WERI-Rb-1 (cell line): Measurements from ENCODE around the gene EZH2.

ENCODE experiments used
- DNase-seq: peaks from one replicate; pipeline ENCODE4 v3.0.0-alpha.2; 2020
- H3K27ac ChIP-seq: fragments of 250-450 bp; sonication (Bioruptor Pico); 2 replicates; pipeline ENCODE4 v1.5.1; 2020; ENCODE audit warnings: mild to moderate bottlenecking, moderate library complexity
- H3K27me3 ChIP-seq: fragments of 250-450 bp; sonication (Bioruptor Pico); 2 replicates; pipeline ENCODE4 v1.5.1; 2021; ENCODE audit warnings: mild to moderate bottlenecking, low read depth, moderate library complexity; ENCODE audit not compliant: insufficient read depth, severe bottlenecking
- H3K36me3 ChIP-seq: fragments of 250-450 bp; sonication (Bioruptor Pico); 2 replicates; pipeline ENCODE4 v1.5.1; 2020; ENCODE audit warnings: mild to moderate bottlenecking, moderate library complexity
- H3K4me3 ChIP-seq: 2 replicates; pipeline ENCODE4 v1.5.1; 2011; ENCODE audit warnings: low read depth, mild to moderate bottlenecking, control low read depth, low read length
- H3K9me3 ChIP-seq: fragments of 250-450 bp; sonication (Bioruptor Pico); 2 replicates; pipeline ENCODE4 v1.5.1; 2021; ENCODE audit warnings: mild to moderate bottlenecking, moderate library complexity; ENCODE audit not compliant: severe bottlenecking
- TF ChIP-seq, protein P1 (sequence below): IDR thresholded peaks from 2 replicates; pipeline ENCODE4 v1.5.1; 2011; ENCODE audit warnings: low read depth, mild to moderate bottlenecking, control low read depth, inconsistent platforms, low read length

The EZH2 gene

DNA sequence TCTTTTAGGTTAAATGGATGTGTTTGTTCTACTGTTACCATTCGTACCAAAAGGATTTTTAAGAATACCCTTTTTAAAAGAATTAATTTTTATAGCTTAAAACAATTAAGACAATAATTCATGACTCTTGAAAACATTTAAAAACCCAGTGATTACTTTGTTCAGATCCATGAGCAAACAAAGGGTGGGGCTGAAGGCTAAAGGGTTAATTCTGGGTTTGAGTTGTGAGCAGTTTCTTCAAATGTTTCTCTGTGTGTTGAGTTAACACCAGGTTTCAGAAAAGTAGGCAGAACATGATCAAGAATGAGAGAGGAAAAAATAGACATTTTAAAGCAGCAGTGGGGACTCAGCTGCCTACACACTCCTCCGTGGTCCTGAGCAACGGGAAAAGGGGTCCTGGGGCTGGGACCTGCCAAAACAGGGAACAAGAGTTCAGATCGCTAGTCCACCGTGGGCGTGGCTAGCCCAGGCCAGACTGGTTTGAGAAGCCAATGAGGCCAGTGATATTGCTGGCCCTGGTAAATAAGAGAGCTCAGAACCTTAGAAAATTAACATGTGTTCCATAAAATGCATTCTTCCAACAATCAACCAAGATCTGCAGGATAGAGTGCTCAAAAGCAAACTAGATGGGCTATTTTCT, 14.9 kb upstream of the EZH2 start:
- Histone ChIP-seq H3K4me3 (no peak overlapping the region), H3K27ac (no peak overlapping the region), H3K9me3 (no peaks in the 10 kb centered on the region), H3K27me3 (no peaks in the 10 kb centered on the region), H3K36me3 (no peaks in the 10 kb centered on the region)
- TF ChIP-seq, protein P1, sequence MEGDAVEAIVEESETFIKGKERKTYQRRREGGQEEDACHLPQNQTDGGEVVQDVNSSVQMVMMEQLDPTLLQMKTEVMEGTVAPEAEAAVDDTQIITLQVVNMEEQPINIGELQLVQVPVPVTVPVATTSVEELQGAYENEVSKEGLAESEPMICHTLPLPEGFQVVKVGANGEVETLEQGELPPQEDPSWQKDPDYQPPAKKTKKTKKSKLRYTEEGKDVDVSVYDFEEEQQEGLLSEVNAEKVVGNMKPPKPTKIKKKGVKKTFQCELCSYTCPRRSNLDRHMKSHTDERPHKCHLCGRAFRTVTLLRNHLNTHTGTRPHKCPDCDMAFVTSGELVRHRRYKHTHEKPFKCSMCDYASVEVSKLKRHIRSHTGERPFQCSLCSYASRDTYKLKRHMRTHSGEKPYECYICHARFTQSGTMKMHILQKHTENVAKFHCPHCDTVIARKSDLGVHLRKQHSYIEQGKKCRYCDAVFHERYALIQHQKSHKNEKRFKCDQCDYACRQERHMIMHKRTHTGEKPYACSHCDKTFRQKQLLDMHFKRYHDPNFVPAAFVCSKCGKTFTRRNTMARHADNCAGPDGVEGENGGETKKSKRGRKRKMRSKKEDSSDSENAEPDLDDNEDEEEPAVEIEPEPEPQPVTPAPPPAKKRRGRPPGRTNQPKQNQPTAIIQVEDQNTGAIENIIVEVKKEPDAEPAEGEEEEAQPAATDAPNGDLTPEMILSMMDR, result no peak
- DNase-seq, result no peak

DNA sequence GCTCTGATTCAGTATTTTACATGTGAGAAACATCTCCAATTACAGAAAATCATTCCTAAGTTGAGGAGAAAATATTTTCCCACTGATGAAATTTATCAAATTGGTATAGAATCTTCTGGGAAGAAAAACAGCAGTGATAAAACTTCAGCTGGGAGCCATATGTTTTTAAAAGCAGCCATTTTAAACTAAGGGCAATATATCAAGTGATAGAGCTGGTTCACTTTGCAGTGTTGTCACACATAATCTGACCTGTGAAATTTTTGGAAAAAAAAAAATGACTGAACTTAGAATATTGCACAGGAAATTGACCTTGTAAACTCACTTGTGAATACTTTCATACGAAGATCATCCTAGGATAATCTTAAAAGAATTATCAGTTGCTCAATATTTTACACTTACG, 10.5 kb upstream of the EZH2 start:
- TF ChIP-seq, protein P1, result no peak
- no peaks in the 10 kb centered on the region for H3K9me3 ChIP-seq
- no peak for DNase-seq

DNA sequence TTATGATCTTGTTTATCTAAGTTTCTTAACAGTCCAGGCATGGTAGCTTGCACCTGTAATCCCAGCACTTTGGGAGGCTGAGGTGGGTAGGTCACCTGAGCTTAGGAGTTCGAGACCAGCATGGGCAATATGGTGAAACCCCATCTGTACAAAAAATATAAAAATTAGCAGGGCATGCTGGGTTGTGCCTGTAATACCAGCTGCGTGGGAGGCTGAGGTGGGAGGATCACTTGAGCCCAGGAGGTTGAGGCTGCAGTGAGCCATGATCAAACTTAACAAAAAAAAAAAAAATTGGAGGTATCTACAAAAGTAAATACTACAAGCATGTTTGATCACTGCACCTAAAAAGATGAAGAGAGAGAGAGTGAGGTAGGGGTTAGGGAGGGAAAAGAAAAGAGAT, 9.0 kb upstream of the EZH2 start:
- Histone ChIP-seq H3K36me3 (no peaks in the 10 kb centered on the region), H3K27ac (no peak overlapping the region), H3K9me3 (no peaks in the 10 kb centered on the region), H3K4me3 (no peak overlapping the region), H3K27me3 (no peaks in the 10 kb centered on the region)
- DNase-seq, result no peak
- TF ChIP-seq, protein P1, result no peak

More for the DNA sequence above, 10.5 kb upstream of the EZH2 start:
- no peaks in the 10 kb centered on the region for H3K27me3 ChIP-seq
- no peak overlapping the region for H3K4me3 ChIP-seq
- H3K36me3 ChIP-seq, result no peaks in the 10 kb centered on the region
- no peak overlapping the region for H3K27ac ChIP-seq

DNA sequence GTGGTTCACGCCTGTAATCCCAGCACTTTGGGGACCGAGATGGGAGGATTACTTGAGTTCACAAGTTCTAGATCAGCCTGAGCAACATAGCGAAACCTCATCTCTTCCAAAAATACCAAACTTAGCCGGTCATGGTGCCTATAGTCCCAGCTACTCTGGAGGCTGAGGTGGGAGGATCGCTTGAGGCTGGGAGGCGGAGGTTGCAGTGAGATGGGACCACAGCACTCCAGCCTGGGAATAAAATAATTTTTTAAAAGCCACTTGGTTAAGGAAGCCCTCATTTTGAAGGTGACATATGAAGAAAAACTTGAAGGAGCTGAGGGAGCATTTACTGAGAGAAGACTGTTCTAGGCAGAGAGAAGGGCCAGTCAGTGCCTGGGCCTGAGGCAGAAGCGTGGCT, 4.2 kb upstream of the EZH2 start:
- TF ChIP-seq, protein P1, result no peak
- peaks cover 3% of the 10 kb centered on the region for H3K36me3 ChIP-seq
- DNase-seq, result no peak
- no peak overlapping the region for H3K4me3 ChIP-seq
- H3K27ac ChIP-seq, result no peak overlapping the region
- no peaks in the 10 kb centered on the region for H3K27me3 ChIP-seq
- H3K9me3 ChIP-seq, result no peaks in the 10 kb centered on the region

DNA sequence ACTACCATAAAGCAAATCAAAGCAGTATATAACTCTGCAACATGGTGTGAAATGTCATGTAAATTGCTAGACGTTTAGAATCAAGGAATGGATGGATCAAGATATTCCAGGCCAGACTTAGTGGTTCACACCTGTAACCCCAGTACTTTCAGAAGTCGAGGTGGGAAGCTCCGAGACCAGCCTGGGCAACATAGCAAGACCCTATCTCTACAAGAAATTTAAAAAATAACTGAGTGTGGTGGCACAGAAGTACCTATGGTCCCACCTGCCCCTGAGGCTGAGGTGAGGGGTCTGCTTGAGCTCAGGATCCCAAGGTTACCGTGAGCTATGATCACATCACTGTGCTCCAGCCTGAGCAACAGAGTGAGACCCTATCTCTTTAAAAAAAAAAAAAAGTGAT, 2.8 kb upstream of the EZH2 start:
- Histone ChIP-seq H3K4me3 (no peak overlapping the region), H3K27me3 (no peaks in the 10 kb centered on the region), H3K36me3 (peaks cover 15% of the 10 kb centered on the region), H3K9me3 (no peaks in the 10 kb centered on the region), H3K27ac (no peak overlapping the region)
- DNase-seq, result no peak
- TF ChIP-seq, protein P1, result no peak
